Measurements from ENCODE around the gene FKBP9. TPM values are rescaled to one million over a fixed set of nuclear protein-coding genes. Genes with fewer than 3 reads are reported as not detected.

FKBP9 gene, protein sequence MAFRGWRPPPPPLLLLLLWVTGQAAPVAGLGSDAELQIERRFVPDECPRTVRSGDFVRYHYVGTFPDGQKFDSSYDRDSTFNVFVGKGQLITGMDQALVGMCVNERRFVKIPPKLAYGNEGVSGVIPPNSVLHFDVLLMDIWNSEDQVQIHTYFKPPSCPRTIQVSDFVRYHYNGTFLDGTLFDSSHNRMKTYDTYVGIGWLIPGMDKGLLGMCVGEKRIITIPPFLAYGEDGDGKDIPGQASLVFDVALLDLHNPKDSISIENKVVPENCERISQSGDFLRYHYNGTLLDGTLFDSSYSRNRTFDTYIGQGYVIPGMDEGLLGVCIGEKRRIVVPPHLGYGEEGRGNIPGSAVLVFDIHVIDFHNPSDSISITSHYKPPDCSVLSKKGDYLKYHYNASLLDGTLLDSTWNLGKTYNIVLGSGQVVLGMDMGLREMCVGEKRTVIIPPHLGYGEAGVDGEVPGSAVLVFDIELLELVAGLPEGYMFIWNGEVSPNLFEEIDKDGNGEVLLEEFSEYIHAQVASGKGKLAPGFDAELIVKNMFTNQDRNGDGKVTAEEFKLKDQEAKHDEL
- 36.6 TPM for total RNA-seq

DNA sequence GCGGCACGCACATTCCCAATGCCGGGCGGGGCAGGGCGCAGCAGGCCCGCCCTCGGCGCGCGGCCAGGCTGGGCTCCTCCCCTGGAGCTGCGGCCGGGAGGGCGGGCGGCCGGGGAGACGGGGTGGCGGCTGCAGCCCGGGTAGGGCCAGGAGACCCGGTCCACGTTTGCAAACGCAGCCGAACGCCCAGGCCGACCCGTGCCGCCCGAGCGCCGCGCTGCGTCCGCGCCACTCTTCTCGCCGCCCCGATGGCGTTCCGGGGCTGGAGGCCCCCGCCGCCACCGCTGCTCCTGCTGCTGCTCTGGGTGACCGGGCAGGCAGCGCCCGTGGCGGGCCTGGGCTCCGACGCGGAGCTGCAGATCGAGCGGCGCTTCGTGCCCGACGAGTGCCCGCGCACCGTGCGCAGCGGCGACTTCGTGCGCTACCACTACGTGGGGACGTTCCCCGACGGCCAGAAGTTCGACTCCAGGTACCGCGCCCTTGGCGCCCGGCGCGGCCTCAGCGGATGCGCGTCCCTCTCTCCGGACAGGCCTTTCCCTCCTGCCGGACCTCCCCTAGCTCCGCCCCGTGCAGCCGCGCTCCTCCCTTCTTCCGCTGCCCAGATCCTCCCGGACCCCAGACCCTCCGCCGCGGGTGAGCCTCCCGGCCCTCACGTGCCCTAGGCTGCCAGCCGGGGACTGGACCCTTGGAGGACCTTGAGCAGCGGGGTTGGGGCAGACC lies at the start of gene FKBP9:
FKBP9 (plus strand) TSS at position 115 of the 720 bp plus-strand sequence; CDS start at position 249, 134 bp downstream.

Small RNA genes within 50 kb of the gene (small RNA-seq; reads per million reads assigned to genes)
- gene AC083863.1 (ENCODE audit: low replicate concordance) (not detected), gene RN7SL505P (ENCODE audit: low replicate concordance) (not detected), gene RNU6-388P (ENCODE audit: low replicate concordance) (not detected), gene RPS29P14 (ENCODE audit: low replicate concordance) (not detected)

Other genes starting within 250 kb of the FKBP9 start
- 122 TPM for gene KBTBD2, start 65.7 kb upstream of the FKBP9 start, total RNA-seq
- 83.9 TPM for gene NT5C3A, start 105.3 kb downstream of the FKBP9 start, total RNA-seq
- gene RP9, start 152.0 kb downstream of the FKBP9 start, total RNA-seq = 10.0 TPM
- 102 TPM for gene BBS9, start 172.1 kb downstream of the FKBP9 start, total RNA-seq

Data from parietal lobe (tissue), 2 donors.